ENCODE results near the gene GSDMA. TPM values are rescaled to one million over a fixed set of nuclear protein-coding genes. Genes with fewer than 3 reads are reported as not detected.

Gene GSDMA
- total RNA-seq, 4 donors from 2014 or later = 0.18 to 0.35 (median 0.26) TPM; not detected in 1

DNA sequence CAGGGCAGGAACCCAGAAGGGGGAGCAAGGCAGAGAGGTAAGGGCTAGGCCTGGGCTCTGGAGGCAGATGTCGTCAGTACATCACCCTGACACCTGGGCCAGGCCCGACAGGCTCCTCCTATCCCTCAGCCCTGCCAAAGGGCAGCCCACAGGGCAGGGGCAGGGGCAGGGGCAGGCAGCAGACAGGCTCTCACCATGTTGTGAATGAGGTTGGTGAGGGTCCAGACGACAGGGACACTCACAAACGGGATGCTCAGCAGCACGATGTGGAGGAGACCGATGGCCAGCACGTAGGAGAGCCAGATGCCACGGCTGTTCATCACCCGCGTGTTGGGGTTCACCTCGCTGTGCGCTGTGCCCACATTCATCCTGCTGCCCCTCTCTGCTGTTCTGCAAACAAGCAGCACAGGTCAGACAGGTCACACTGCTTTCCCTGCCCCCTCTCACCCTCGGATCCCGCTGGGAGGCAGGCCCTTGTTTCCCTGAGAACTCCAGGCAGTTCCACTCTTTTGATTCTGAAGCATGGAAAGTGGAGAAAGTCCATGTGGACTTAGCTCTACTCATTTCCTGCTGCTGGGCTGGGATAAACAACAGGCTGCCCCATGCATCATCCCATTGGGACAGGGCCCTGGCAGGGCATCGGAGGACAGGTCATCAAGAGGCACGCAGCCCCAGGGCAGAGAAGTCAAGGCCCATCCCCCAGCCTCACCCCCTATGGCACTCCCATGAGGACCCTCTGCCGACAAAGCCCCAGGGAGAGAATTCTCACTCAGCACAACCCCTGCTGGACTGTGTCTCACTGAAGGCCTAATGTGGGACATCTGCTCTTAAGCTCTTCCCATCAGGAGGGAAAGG, 38.7 kb upstream of the GSDMA start:
- no peaks in the 10 kb centered on the region for H3K9me3 ChIP-seq
- DNase-seq = no peak
- TF ChIP-seq POLR2A (IDR thresholded peaks at IDR 0.05) = no peak
- TF ChIP-seq, protein P1, sequence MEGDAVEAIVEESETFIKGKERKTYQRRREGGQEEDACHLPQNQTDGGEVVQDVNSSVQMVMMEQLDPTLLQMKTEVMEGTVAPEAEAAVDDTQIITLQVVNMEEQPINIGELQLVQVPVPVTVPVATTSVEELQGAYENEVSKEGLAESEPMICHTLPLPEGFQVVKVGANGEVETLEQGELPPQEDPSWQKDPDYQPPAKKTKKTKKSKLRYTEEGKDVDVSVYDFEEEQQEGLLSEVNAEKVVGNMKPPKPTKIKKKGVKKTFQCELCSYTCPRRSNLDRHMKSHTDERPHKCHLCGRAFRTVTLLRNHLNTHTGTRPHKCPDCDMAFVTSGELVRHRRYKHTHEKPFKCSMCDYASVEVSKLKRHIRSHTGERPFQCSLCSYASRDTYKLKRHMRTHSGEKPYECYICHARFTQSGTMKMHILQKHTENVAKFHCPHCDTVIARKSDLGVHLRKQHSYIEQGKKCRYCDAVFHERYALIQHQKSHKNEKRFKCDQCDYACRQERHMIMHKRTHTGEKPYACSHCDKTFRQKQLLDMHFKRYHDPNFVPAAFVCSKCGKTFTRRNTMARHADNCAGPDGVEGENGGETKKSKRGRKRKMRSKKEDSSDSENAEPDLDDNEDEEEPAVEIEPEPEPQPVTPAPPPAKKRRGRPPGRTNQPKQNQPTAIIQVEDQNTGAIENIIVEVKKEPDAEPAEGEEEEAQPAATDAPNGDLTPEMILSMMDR (IDR thresholded peaks at IDR 0.05) = no peak
- H3K4me3 ChIP-seq = no peak overlapping the region
- peaks cover 7 to 8% of the 10 kb centered on the region in 2 donors for H3K4me1 ChIP-seq
- no peaks in the 10 kb centered on the region for H3K27me3 ChIP-seq
- H3K27ac ChIP-seq = no peak overlapping the region
- H3K36me3 ChIP-seq = no peaks in the 10 kb centered on the region
- intact Hi-C loops (cut with DNase I; ENCODE audit: low total_unique reads) = no loop called here

DNA sequence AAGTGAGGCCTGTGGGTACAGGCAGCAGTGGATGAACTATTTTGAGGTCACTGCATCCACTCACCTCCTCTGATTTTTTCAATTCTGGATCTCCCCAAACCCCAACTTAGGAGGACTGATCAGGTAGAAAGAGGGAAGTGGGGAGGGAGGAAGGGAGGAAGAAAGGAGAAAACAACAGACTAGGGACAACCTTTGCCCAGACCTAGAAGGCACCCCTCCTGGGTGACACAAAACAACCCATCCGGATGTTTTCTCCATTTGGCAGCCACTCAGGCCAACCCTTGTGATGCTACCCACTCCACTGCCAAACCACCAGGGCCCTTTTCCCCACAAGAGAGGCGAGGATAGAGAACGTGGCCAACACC, 38.1 kb upstream of the GSDMA start:
- Histone ChIP-seq H3K27ac (no peak overlapping the region), H3K4me1 (peaks cover 7 to 11% of the 10 kb centered on the region in 2 donors), H3K9me3 (no peaks in the 10 kb centered on the region), H3K27me3 (no peaks in the 10 kb centered on the region), H3K36me3 (no peaks in the 10 kb centered on the region), H3K4me3 (no peak overlapping the region)
- intact Hi-C loops (cut with DNase I; ENCODE audit: low total_unique reads) = no loop called here
- no peak for DNase-seq
- TF ChIP-seq, protein P1 (IDR thresholded peaks at IDR 0.05) = no peak
- no peak for TF ChIP-seq POLR2A (IDR thresholded peaks at IDR 0.05)

DNA sequence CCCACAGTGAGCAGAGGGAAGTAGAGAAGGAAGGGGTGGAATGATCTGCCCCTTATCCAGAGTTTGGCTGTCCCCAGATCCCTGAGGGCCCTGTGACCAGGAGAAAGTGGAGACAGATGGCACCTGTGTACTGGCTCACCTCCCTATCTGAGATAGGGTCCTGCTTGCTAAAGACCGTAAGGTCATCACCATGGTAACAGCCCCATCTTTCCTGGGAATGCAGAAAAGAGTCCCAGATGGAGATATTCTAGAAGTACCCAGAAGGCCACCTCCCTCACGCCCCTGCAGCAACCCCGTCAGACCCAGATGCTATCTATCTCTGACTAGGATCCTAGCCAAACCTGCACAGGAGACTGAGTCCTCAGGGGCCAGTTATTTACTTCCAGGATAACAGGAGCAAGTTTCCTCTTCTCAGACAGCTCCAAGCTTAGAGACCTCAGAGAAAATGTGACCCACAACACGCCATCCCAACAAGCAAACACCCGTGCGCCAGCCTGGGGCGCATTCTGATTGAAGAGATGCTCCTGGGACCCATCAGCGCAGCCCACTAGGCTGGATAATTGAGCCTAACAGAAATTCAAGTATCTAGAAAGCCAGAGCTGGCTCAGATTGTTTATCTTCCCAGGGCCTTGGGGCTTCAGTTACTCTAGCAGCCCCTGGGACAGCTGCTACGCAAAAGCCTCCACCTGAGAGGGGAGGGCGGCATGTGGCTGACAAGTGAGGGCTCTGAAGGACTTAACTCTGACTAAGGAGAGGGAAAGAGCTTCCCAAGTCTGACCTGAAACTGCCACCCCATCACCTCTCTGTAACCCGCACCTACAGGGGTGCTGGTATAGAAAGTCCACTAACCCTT, 37.3 kb upstream of the GSDMA start:
- DNase-seq = no peak
- TF ChIP-seq, protein P1 (IDR thresholded peaks at IDR 0.05) = no peak
- TF ChIP-seq POLR2A (IDR thresholded peaks at IDR 0.05) = no peak
- H3K27me3 ChIP-seq = no peaks in the 10 kb centered on the region
- no peak overlapping the region for H3K4me3 ChIP-seq
- no peak overlapping the region for H3K27ac ChIP-seq
- intact Hi-C loops (cut with DNase I; ENCODE audit: low total_unique reads) = no loop called here
- no peaks in the 10 kb centered on the region for H3K36me3 ChIP-seq
- peaks cover 7 to 13% of the 10 kb centered on the region in 2 donors for H3K4me1 ChIP-seq
- no peaks in the 10 kb centered on the region for H3K9me3 ChIP-seq

DNA sequence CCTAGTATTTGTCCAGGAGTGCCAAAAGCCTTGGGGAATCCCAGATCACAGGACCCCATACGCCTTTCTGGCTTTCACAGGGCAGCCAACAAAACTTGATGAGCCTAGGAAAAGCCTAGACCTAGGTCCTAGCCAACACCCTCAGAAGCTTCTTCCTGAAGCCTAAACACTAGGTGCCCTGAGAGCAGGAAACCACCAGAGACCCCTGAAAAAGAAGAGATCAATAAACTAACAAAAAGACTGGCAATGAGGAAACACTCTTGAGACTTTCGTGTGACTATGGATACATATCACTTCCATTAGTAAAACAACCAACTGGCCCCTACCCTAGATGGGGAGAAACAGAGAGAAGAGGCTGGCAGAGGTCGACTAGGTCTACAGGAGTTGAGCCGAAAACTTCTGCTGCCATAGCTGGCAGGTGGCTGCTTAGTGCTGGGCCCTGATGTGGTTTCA, 36.6 kb upstream of the GSDMA start:
- Histone ChIP-seq H3K36me3 (no peaks in the 10 kb centered on the region), H3K27me3 (no peaks in the 10 kb centered on the region), H3K4me1 (peaks cover 7 to 13% of the 10 kb centered on the region in 2 donors), H3K9me3 (no peaks in the 10 kb centered on the region), H3K27ac (no peak overlapping the region), H3K4me3 (peak overlapping the region in 1 of 2 donors; percentile 76)
- DNase-seq = no peak
- TF ChIP-seq, protein P1 (IDR thresholded peaks at IDR 0.05) = no peak
- intact Hi-C loops (cut with DNase I; ENCODE audit: low total_unique reads) = no loop called here

Measured in uterus (tissue), 4 donors.